Right atrium auricular region (tissue), 2 donors: ENCODE results near the gene ZMIZ1. TPM values are rescaled to one million over a fixed set of nuclear protein-coding genes. Genes with fewer than 3 reads are reported as not detected.

Experiments
- DNase-seq: peaks from one replicate; pipeline ENCODE4 v3.0.0-alpha.2; 2019; ENCODE audit warnings: low spot score
- H3K27ac ChIP-seq, 2 donors: fragments of 200-600 bp; sonication (generic); 1 replicate in 1 of 2; 2 replicates in 1 of 2; pipeline ENCODE4 v1.5.1; 2016 to 2019
- H3K27me3 ChIP-seq, 2 donors: fragments of 200-600 bp; sonication (generic); one replicate each; pipeline versions ENCODE4 v1.5.1 to v1.6.0; 2017 to 2019
- H3K36me3 ChIP-seq: fragments of 200-600 bp; sonication (generic); one replicate; pipeline ENCODE4 v1.5.1; 2016
- H3K4me1 ChIP-seq, 2 donors: fragments of 200-600 bp; sonication (generic); one replicate each; pipeline versions ENCODE4 v1.5.1 to v1.6.0; 2017 to 2019
- H3K4me3 ChIP-seq, 2 donors: fragments of 200-600 bp; sonication (generic); 1 replicate in 1 of 2; 2 replicates in 1 of 2; pipeline ENCODE4 v1.5.1; 2017 to 2019; ENCODE audit warnings: mild to moderate bottlenecking in 1 of 2, moderate library complexity in 1 of 2
- H3K9me3 ChIP-seq, 2 donors: fragments of 200-600 bp; sonication (generic); one replicate each; pipeline ENCODE4 v1.5.1; 2019
- total RNA-seq, 2 donors: library from RNA; depleted of rRNA; stranded (reverse); fragments of >200 nt; gene quantifications; one replicate each; pipeline ENCODE4 v1.1.0, GENCODE V29; 2016
- TF ChIP-seq, protein P1 (sequence below), 2 donors: fragments of 200-600 bp; sonication (generic); IDR thresholded peaks; one replicate each; pipeline ENCODE4 v1.5.1; 2019; ENCODE audit warnings: antibody characterized with exemption in 2 of 2

Gene ZMIZ1
- total RNA-seq, 2 donors from 2014 or later = 59.3 to 71.0 TPM

DNA sequence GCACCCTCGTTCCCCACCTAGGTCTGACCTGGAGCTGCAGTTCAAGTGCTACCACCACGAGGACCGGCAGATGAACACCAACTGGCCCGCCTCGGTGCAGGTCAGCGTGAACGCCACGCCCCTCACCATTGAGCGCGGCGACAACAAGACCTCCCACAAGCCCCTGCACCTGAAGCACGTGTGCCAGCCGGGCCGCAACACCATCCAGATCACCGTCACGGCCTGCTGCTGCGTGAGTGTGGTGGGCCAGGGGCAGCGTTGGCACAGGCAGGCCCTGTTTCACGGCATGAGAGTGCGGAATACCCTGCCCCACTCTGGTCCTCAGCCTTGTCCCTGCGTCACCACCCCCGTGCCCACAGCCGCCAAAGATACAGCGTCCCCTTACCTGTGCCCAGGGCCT, 231.9 kb downstream of the ZMIZ1 start:
- Histone ChIP-seq H3K36me3 (peaks cover 98% of the 10 kb centered on the region), H3K4me3 (no peak overlapping the region), H3K9me3 (no peaks in the 10 kb centered on the region), H3K4me1 (peaks cover 0 to 23% of the 10 kb centered on the region in 2 donors), H3K27ac (no peak overlapping the region), H3K27me3 (no peaks in the 10 kb centered on the region)
- TF ChIP-seq, protein P1, sequence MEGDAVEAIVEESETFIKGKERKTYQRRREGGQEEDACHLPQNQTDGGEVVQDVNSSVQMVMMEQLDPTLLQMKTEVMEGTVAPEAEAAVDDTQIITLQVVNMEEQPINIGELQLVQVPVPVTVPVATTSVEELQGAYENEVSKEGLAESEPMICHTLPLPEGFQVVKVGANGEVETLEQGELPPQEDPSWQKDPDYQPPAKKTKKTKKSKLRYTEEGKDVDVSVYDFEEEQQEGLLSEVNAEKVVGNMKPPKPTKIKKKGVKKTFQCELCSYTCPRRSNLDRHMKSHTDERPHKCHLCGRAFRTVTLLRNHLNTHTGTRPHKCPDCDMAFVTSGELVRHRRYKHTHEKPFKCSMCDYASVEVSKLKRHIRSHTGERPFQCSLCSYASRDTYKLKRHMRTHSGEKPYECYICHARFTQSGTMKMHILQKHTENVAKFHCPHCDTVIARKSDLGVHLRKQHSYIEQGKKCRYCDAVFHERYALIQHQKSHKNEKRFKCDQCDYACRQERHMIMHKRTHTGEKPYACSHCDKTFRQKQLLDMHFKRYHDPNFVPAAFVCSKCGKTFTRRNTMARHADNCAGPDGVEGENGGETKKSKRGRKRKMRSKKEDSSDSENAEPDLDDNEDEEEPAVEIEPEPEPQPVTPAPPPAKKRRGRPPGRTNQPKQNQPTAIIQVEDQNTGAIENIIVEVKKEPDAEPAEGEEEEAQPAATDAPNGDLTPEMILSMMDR (IDR thresholded peaks at IDR 0.05) = no peak
- no peak for DNase-seq

DNA sequence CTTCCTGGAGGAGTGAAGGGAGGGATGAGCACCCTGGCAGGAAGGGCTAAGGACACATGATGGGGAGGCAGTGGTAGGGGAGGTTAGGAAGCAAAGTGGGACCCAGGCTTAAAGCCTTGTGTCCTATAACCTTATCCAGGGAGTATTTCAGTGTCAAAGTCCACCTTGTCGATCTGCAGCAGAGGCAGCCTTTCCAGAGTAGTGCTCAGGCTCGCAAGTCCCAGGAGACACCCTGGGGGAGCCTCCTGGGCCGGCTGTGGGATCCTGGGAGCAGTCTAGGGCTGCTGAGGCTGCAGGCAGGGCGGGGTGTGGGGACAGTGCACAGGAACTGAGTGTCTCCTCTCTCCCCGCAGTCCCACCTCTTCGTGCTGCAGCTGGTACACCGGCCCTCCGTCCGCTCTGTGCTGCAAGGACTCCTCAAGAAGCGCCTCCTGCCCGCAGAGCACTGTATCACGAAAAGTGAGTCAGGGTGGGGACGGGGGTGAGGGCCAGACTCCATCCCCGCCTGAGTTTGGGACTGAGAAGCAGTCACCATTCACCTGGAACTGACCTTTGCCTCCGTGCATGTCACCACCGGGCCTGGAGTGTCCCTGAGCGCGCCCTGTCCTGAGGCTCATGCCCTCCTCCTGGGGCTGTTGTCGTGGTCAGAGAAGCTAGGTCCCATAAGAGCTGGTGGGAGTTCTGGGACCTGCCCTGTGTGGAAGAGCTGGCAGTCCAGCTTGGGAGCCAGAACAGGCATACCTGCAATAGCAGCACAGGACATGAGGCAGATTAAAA, 233.2 kb downstream of the ZMIZ1 start:
- H3K27me3 ChIP-seq = no peaks in the 10 kb centered on the region
- H3K4me3 ChIP-seq = no peak overlapping the region
- no peak overlapping the region for H3K27ac ChIP-seq
- H3K9me3 ChIP-seq = no peaks in the 10 kb centered on the region
- H3K36me3 ChIP-seq = peaks cover 98% of the 10 kb centered on the region
- TF ChIP-seq, protein P1 (IDR thresholded peaks at IDR 0.05) = no peak
- no peak for DNase-seq
- H3K4me1 ChIP-seq = peaks cover 0 to 23% of the 10 kb centered on the region in 2 donors

DNA sequence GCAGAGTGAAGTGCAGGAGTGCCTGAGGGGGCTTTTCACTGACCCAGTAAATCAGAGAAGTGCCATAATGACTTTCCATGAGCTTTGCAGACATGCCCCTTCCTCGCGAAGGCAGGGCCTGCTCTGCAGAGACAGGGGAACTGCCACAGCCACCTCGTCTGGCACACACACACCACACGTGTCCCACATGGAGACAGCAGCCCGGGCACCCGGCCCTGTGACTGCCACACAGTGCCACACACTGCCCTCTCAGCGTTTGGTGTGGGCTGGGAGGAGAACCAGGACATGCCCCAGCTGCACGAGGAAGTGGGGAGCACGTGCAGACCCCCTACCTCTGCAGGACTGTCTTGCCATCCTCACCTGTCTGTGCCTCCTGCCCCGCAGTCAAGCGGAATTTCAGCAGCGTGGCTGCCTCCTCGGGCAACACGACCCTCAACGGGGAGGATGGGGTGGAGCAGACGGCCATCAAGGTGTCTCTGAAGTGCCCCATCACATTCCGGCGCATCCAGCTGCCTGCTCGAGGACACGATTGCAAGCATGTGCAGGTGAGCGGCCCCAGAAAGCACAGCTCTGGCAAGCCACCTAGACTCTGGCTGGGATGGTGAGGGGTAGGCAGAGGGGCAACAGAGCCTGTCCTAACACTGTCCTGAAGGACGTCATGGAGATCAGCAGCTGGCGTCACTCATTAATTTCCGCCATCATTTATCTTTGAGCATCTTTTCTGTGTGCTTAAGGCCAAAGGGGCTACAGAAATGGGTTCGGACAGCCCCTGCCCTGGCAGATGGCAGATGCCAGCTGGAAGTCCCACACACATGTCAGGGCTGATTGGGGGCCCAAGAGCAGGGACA, 235.1 kb downstream of the ZMIZ1 start:
- TF ChIP-seq, protein P1 (IDR thresholded peaks at IDR 0.05) = no peak
- Histone ChIP-seq H3K27ac (no peak overlapping the region), H3K4me1 (peaks cover 0 to 15% of the 10 kb centered on the region in 2 donors), H3K4me3 (no peak overlapping the region), H3K36me3 (peaks cover 98% of the 10 kb centered on the region), H3K9me3 (no peaks in the 10 kb centered on the region), H3K27me3 (no peaks in the 10 kb centered on the region)
- no peak for DNase-seq

DNA sequence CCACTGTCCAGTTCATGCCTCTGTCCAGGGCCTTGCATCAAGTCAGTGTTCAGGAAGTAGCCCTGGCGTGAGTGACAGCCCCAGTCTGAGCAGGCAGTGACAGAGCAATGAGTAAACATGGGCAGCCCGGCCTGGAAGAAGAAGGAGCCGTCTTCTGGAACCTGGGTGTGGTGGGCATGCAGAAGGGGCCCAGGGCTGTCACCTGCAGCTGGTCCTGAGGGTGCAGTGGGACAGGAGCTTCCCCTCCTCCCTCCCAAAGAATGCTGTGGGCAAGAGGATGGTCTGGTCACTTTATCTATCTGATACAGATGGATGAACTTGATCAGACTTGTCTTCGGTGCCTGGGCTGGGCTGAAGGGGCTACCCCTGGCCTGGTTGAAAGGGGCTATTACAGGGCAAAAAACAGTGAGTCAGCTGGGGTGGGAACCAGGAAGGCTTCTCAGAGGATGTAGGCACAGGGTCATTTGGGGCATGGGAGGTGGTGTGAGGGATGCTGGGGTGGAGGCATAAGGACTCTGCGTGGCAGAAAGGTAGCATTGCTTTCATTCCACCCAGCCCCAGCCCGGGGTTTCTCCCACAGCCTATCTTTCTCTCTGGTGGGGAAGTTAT, 235.8 kb downstream of the ZMIZ1 start:
- Histone ChIP-seq H3K36me3 (peaks cover 98% of the 10 kb centered on the region), H3K9me3 (no peaks in the 10 kb centered on the region), H3K27me3 (no peaks in the 10 kb centered on the region), H3K4me3 (no peak overlapping the region), H3K4me1 (peaks cover 0 to 8% of the 10 kb centered on the region in 2 donors), H3K27ac (no peak overlapping the region)
- TF ChIP-seq, protein P1 (IDR thresholded peaks at IDR 0.05) = no peak
- no peak for DNase-seq

DNA sequence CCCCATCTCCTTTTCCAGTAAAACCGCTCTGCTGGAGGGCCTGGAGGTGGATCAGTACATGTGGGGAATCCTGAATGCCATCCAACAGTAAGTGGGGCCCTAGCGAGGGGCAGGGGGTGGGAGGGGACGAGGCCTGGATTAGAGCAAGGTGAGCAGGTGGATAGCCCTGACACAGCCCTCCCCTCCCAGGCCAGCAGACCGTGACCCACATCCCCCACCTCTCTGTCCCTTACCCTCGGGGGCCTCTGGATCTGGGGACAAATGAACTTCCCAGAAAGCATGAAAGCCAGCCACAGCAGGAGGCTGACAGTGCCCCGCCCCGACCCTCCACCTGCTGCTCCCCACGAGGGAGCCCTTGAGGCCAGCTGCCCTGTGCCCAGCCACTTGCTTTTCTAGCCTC, 236.7 kb downstream of the ZMIZ1 start:
- H3K27ac ChIP-seq = no peak overlapping the region
- no peaks in the 10 kb centered on the region for H3K27me3 ChIP-seq
- H3K9me3 ChIP-seq = no peaks in the 10 kb centered on the region
- TF ChIP-seq, protein P1 (IDR thresholded peaks at IDR 0.05) = no peak
- H3K4me1 ChIP-seq = peaks cover 0 to 10% of the 10 kb centered on the region in 2 donors
- H3K36me3 ChIP-seq = peaks cover 98% of the 10 kb centered on the region
- H3K4me3 ChIP-seq = no peak overlapping the region
- DNase-seq = no peak
